Left lobe of liver (tissue), 1 donor: ENCODE results near the gene TMOD4. TPM values are rescaled to one million over a fixed set of nuclear protein-coding genes. Genes with fewer than 3 reads are reported as not detected.

Source experiments
- total RNA-seq: library from RNA; stranded (reverse); gene quantifications from one replicate; pipeline ENCODE4 v1.2.1, GENCODE V29; 2021
- donor health status: DM: no; HTN: yes; CAD: no.

TMOD4 gene
- total RNA-seq, 1 donor from 2014 or later = 0.33 TPM

Other genes with a start within 250 kb of the TMOD4 start
- 14.0 TPM for gene SETDB1, start 249.6 kb downstream of the TMOD4 start, total RNA-seq
- 425 TPM for gene CERS2, start 201.1 kb downstream of the TMOD4 start, total RNA-seq
- 9.3 TPM for gene ANXA9, start 193.7 kb downstream of the TMOD4 start, total RNA-seq
- 23.3 TPM for gene MINDY1, start 169.1 kb downstream of the TMOD4 start, total RNA-seq
- 12.2 TPM for gene PRUNE1, start 167.5 kb downstream of the TMOD4 start, total RNA-seq
- gene BNIPL, start 139.4 kb downstream of the TMOD4 start, total RNA-seq = 1.6 TPM
- 4.3 TPM for gene C1orf56, start 128.2 kb downstream of the TMOD4 start, total RNA-seq
- 21.0 TPM for gene CDC42SE1, start 116.4 kb downstream of the TMOD4 start, total RNA-seq
- 0.28 TPM for gene MLLT11, start 115.6 kb downstream of the TMOD4 start, total RNA-seq
- 6.2 TPM for gene GABPB2, start 105.2 kb downstream of the TMOD4 start, total RNA-seq
- gene SEMA6C, start 29.4 kb downstream of the TMOD4 start, total RNA-seq = 6.4 TPM
- gene TNFAIP8L2, start 19.3 kb downstream of the TMOD4 start, total RNA-seq = 0.96 TPM
- 3.9 TPM for gene LYSMD1, start 10.1 kb downstream of the TMOD4 start, total RNA-seq
- 9.4 TPM for gene SCNM1, start 9.8 kb downstream of the TMOD4 start, total RNA-seq
- gene VPS72, start 14.2 kb upstream of the TMOD4 start, total RNA-seq = 14.4 TPM
- 12.0 TPM for gene PIP5K1A, start 22.6 kb upstream of the TMOD4 start, total RNA-seq
- 80.6 TPM for gene PSMD4, start 78.8 kb upstream of the TMOD4 start, total RNA-seq
- 13.6 TPM for gene ZNF687, start 106.3 kb upstream of the TMOD4 start, total RNA-seq
- gene PI4KB, start 151.4 kb upstream of the TMOD4 start, total RNA-seq = 21.2 TPM
- gene RFX5, start 171.3 kb upstream of the TMOD4 start, total RNA-seq = 12.2 TPM
- gene SELENBP1, start 196.7 kb upstream of the TMOD4 start, total RNA-seq = 408 TPM
- gene PSMB4, start 223.6 kb upstream of the TMOD4 start, total RNA-seq = 135 TPM